ENCODE results near the gene FRYL. TPM values are rescaled to one million over a fixed set of nuclear protein-coding genes. Genes with fewer than 3 reads are reported as not detected.
A peak's percentile ranks its signal among the peaks of the same experiment; 100 is the strongest.

The FRYL gene
- total and polyA plus RNA-seq, 2 of the 13 experiments (the other 11 are each of a cell fraction or from before 2014, with no cell fraction given) = 9.7 to 19.6 TPM

DNA sequence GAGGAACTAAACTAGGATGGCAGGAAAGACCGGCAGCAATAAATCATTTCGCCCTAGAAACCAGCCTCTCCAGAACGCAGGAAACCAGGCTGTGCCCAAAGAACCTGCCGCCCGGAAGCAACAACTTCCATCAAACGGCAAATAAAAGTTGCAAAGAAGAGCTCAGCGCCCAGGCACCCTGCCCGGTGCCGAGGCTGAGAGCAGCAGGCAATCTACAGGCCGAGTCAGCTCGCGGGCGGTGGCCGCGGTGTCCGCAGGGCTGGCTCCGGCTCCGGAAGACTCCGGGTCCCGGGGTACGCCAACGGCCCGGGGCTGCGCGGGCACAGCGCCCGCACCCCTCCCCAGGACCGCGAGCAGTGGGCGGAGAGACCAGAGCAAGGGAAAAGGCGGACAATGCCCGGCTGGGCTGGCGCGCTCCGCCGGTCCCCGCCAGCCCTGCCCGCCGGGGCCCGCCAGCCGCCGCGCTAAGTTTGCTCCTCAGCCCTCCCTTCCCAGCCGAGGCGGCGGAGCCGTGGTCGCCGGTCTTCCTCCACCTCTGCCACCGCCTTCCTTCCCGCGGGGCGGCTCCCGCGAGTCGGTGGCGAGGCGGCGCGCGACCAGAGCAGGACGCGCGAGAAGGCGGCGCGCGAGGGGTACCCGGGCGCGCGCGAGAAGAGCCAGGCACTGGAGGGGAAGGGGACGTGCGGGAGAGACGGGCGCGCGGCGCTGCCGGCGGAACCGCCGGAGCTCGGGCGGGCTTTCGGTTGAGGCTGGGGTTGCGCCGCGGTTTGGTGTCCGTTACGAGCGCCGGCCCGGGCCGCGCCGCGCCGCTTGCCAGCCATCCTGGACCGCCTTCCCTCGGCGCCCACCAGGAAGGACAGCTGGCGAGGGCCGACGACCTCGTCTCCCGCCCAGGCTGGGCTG, 733 bp downstream of the FRYL start (continued):
- TF ChIP-seq KDM3A (CRISPR knock-in tag; IDR thresholded peaks at IDR 0.05; ENCODE audit: low read depth) = no peak
- TF ChIP-seq, protein P1, sequence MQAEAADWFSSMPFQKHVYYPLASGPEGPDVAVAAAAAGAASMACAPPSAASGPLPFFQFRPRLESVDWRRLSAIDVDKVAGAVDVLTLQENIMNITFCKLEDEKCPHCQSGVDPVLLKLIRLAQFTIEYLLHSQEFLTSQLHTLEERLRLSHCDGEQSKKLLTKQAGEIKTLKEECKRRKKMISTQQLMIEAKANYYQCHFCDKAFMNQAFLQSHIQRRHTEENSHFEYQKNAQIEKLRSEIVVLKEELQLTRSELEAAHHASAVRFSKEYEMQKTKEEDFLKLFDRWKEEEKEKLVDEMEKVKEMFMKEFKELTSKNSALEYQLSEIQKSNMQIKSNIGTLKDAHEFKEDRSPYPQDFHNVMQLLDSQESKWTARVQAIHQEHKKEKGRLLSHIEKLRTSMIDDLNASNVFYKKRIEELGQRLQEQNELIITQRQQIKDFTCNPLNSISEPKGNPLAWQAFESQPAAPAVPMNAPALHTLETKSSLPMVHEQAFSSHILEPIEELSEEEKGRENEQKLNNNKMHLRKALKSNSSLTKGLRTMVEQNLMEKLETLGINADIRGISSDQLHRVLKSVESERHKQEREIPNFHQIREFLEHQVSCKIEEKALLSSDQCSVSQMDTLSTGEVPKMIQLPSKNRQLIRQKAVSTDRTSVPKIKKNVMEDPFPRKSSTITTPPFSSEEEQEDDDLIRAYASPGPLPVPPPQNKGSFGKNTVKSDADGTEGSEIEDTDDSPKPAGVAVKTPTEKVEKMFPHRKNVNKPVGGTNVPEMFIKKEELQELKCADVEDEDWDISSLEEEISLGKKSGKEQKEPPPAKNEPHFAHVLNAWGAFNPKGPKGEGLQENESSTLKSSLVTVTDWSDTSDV (CRISPR knock-in tag; IDR thresholded peaks at IDR 0.05) = no peak
- TF ChIP-seq, protein P2, sequence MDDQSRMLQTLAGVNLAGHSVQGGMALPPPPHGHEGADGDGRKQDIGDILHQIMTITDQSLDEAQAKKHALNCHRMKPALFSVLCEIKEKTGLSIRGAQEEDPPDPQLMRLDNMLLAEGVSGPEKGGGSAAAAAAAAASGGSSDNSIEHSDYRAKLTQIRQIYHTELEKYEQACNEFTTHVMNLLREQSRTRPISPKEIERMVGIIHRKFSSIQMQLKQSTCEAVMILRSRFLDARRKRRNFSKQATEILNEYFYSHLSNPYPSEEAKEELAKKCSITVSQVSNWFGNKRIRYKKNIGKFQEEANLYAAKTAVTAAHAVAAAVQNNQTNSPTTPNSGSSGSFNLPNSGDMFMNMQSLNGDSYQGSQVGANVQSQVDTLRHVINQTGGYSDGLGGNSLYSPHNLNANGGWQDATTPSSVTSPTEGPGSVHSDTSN (CRISPR knock-in tag; IDR thresholded peaks at IDR 0.05; ENCODE audit: borderline replicate concordance) = no peak
- no peak for TF ChIP-seq THYN1 (CRISPR knock-in tag; IDR thresholded peaks at IDR 0.05; ENCODE audit: borderline replicate concordance, low read depth)
- no peak for TF ChIP-seq BCL6 (CRISPR knock-in tag; IDR thresholded peaks at IDR 0.05)
- TF ChIP-seq, protein P3, sequence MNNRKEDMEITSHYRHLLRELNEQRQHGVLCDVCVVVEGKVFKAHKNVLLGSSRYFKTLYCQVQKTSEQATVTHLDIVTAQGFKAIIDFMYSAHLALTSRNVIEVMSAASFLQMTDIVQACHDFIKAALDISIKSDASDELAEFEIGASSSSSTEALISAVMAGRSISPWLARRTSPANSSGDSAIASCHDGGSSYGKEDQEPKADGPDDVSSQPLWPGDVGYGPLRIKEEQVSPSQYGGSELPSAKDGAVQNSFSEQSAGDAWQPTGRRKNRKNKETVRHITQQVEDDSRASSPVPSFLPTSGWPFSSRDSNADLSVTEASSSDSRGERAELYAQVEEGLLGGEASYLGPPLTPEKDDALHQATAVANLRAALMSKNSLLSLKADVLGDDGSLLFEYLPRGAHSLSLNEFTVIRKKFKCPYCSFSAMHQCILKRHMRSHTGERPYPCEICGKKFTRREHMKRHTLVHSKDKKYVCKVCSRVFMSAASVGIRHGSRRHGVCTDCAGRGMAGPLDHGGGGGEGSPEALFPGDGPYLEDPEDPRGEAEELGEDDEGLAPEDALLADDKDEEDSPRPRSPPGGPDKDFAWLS (CRISPR knock-in tag; IDR thresholded peaks at IDR 0.05; ENCODE audit: borderline replicate concordance) = no peak
- TF ChIP-seq ZFP37 (CRISPR knock-in tag; IDR thresholded peaks at IDR 0.05; ENCODE audit: borderline replicate concordance) = no peak
- no peak for TF ChIP-seq ZKSCAN8 (CRISPR knock-in tag; IDR thresholded peaks at IDR 0.05; ENCODE audit: borderline replicate concordance)
- peak; percentile 21; the same call in 1 of the 2 replicates for TF ChIP-seq ZNF563 (CRISPR knock-in tag; IDR thresholded peaks at IDR 0.05)
- no peak for TF ChIP-seq BRD4 (CRISPR knock-in tag; IDR thresholded peaks at IDR 0.05)
- TF ChIP-seq ZNF644 (CRISPR knock-in tag; IDR thresholded peaks at IDR 0.05; ENCODE audit: low read depth) = no peak
- TF ChIP-seq TAF1 (CRISPR knock-in tag; IDR thresholded peaks at IDR 0.05) = no peak; the same call in 1 of the 2 replicates
- peak; percentile 13; the same call in 1 of the 2 replicates for TF ChIP-seq MED1 (CRISPR knock-in tag; IDR thresholded peaks at IDR 0.05)
- no peak for TF ChIP-seq BRCA1 (CRISPR knock-in tag; IDR thresholded peaks at IDR 0.05)
- no peak for TF ChIP-seq SIN3A (IDR thresholded peaks at IDR 0.05; ENCODE audit: borderline replicate concordance, low read depth, low read length)
- TF ChIP-seq SP4 (CRISPR knock-in tag; IDR thresholded peaks at IDR 0.05) = no peak
- TF ChIP-seq ATF1 (CRISPR knock-in tag; IDR thresholded peaks at IDR 0.05) = no peak
- TF ChIP-seq RBM22 (optimal IDR thresholded peaks at IDR 0.05; ENCODE audit: low read length) = no peak
- TF ChIP-seq, protein P4, sequence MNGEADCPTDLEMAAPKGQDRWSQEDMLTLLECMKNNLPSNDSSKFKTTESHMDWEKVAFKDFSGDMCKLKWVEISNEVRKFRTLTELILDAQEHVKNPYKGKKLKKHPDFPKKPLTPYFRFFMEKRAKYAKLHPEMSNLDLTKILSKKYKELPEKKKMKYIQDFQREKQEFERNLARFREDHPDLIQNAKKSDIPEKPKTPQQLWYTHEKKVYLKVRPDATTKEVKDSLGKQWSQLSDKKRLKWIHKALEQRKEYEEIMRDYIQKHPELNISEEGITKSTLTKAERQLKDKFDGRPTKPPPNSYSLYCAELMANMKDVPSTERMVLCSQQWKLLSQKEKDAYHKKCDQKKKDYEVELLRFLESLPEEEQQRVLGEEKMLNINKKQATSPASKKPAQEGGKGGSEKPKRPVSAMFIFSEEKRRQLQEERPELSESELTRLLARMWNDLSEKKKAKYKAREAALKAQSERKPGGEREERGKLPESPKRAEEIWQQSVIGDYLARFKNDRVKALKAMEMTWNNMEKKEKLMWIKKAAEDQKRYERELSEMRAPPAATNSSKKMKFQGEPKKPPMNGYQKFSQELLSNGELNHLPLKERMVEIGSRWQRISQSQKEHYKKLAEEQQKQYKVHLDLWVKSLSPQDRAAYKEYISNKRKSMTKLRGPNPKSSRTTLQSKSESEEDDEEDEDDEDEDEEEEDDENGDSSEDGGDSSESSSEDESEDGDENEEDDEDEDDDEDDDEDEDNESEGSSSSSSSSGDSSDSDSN (CRISPR knock-in tag; IDR thresholded peaks at IDR 0.05) = peak; percentile 95
- TF ChIP-seq SNAI1 (CRISPR knock-in tag; IDR thresholded peaks at IDR 0.05; ENCODE audit: borderline replicate concordance) = no peak
- no peak for TF ChIP-seq ZNF468 (CRISPR knock-in tag; IDR thresholded peaks at IDR 0.05)
- no peak for TF ChIP-seq CENPX (CRISPR knock-in tag; IDR thresholded peaks at IDR 0.05)
- peak; percentile 31; the same call in 1 of the 2 replicates for TF ChIP-seq ZNF709 (CRISPR knock-in tag; IDR thresholded peaks at IDR 0.05)

Data from HepG2 (cell line).